VCaP (cell line): ENCODE measurements around the gene EFNA5.

Experiments used
- H3K27ac ChIP-seq: fragments of 450-650 bp; 2 replicates; pipeline ENCODE4 v1.5.1; 2017
- CTCF ChIP-seq: fragments of 450-650 bp; conservative IDR thresholded peaks from 2 replicates; pipeline ENCODE4 v1.5.1; 2017; ENCODE audit warnings: mild to moderate bottlenecking, moderate library complexity

EFNA5 gene

GRCh38 chr5:107377277-107377609, 293.5 kb downstream of the EFNA5 start:
- no peak for TF ChIP-seq CTCF
- no peak overlapping the region for H3K27ac ChIP-seq

DNA sequence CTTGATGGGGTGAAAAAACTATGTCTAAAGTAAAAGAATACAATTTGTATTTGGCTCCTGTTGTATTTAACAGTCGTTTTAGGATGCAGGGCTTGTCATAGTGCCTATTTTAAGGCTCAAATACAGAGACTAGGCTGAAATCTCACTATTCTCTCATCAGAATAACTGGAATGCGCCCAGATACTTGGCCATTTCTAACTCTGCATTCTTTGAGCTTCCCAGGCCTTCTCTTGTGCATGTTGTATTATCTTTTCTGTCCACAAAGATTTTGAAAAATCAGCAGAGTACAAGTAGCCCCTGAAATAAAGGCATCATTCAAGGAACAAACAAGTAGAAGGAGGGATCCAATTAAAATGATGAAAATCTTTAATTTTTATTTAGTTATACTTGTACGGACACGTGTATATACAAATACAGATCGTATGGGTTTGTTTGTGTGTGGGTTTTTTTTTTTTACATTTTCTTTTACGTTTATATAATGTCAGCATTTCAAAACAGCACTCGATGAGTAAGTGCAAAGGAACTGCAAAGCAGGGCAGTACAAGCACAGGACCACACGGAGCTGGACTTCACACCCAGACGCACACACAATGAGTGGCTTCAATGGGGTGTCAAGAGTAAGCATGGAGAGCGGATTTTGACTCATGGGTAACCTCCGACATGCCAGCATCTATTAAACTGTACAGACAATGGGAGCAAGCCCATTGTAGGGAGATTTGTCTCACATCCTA, 294.0 kb downstream of the EFNA5 start:
- H3K27ac ChIP-seq: no peak overlapping the region
- no peak for TF ChIP-seq CTCF

- H3K27ac ChIP-seq: no peak overlapping the region
- no peak for TF ChIP-seq CTCF
Measured at GRCh38 chr5:107373549-107374263, 297.0 kb downstream of the EFNA5 start.

DNA sequence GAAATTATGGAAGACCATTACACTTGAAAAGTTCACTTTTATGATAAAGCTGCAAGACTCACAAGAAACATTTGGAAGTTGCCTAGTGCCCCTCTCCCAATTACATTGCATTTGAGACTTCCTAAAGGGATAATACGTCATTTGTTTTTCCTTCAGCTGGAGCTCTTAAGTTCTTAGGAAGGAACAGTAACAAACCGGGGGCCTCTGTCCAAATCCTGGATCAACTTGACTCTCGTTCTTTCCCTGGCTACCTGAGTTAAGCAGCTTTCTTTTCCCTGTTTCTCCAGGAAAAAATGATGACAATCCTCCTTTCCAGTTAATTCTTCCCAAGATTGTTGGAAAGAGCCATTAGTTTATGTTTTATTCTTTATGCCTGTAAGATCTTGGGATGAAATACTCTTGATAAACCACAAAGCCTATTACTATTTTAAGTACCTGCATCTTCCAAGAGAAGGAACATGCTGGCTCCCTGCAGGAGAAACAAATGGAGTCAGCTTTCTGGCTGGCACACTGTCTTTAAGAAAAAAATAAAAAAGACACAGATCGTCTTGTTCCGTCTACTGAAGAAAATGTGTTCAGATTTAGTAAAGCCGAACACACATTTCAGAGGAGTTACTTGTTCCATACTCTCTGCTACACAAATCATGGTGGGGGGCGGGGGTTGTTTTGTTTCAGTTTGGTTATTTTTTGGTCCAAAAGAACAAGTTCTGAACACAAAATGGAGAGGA, 297.9 kb downstream of the EFNA5 start:
- H3K27ac ChIP-seq: no peak overlapping the region
- TF ChIP-seq CTCF: no peak

DNA sequence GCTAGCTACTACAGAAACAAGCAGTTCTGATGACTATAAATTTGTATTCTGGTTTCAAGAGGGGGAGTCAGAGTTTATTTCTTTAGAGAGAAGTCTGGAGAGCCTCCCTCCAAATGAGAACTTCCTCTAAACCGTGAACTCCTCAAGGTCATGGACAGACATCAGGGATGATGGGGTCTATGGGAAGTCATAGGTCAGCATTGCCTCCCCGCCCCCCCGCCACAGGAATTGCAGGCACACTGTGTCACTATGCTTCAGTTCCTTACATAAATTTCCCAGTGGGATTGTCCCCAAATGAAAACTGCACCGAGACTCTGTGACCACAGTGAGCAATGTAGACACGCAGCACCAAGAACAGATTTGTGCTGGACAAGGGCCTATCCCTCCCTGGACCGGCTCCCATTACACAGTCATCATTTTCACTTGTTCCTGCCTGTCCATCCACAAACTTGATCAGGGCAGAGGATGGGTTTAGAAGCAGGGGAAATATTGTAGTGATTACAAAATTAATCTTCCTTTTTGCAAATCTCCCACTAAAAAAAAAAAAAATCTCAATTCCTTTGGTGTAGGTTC, 300.3 kb downstream of the EFNA5 start:
- no peak overlapping the region for H3K27ac ChIP-seq
- no peak for TF ChIP-seq CTCF

- no peak for TF ChIP-seq CTCF
- H3K27ac ChIP-seq: no peak overlapping the region
Measured at GRCh38 chr5:107369622-107370021, 301.1 kb downstream of the EFNA5 start.

DNA sequence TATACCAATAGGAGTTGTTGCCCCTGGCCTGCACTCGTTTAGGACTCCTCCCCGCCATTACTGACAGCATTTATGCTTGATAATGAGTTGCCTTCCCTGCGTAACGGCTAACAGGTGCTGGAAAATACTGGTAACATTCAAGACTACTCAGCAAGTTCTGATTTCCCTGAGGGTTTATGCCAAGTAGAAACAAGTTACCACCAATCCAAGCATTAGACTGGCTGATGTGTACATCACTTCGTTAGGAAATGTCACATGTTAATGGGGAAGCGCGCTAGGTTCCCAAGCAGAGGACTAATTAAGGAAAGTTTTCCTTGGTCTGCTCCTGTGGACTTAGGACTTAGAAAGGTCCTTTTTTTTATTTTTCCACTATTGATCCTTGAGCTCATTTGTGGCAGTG, 302.1 kb downstream of the EFNA5 start:
- TF ChIP-seq CTCF: no peak

More for the DNA sequence above, 302.1 kb downstream of the EFNA5 start:
- H3K27ac ChIP-seq: no peak overlapping the region
